Activated T-helper 1 cell treated with anti-CD3 and anti-CD28 coated beads, Interleukin-2, amount 50 U/mL, for 16 hours (primary cell): ENCODE results near the gene ZNF618.

Experiments
- DNase-seq, 2 donors: peaks; one replicate each; pipeline ENCODE4 v3.0.0-alpha.2; 2020; ENCODE audit warnings: low read depth in 1 of 2, low spot score in 1 of 2

Gene ZNF618

DNA sequence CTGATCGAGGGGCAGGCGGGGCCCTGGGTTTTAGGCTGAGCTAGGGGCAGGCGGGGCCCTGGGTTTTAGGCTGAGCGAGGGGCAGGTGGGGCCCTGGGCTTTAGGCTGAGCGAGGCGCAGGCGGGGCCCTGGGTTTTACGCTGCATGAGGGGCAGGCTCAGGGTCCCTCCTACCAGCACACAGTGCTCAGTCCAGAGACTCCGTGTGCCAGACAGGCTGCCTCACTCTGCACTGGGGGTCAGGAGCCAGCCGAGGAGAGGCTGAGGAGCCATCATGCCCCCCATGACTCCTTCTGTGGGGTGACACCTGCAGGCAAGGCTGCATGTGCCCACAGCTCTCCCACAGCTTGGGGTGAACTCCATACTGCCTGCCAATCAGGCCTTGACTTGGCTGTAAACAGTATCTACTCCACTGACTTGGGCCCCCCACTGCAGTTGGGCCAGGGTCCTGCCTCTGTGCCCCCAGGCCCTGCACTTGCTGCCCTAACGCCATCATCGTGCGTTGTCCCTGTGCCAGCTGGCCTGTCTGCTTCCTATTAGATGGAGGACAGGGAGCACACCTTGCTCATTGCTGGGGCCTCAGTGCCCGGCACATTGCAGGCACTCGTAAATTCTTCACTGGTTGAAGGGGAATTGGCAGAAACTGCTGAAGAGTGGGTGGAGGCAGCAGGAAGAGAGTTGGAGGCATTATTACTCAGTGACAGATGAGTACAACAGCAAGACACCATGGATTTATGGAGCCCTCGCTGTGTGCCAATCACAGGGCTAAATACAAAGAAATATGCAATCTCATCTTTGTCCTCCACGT, 123.3 kb downstream of the ZNF618 start:
- DNase-seq: no peak

DNA sequence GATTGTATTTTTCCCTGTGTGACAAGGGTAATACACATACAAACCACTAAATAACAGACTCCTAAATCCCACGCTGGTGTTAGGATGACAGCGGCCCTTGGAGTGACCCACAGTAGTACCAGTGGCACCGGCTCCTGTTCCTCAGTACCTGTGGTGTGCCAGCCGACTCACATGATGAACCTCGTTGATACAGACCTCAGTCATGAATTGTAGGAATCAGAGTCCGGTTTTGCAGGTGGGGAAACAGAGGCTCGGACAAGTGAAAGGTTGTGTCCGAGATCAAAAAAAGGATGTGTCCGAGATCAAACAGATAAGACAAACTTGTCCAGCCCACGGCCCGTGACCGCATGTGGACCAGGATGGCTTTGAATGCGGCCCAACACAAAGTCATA, 124.0 kb downstream of the ZNF618 start:
- no peak for DNase-seq

DNA sequence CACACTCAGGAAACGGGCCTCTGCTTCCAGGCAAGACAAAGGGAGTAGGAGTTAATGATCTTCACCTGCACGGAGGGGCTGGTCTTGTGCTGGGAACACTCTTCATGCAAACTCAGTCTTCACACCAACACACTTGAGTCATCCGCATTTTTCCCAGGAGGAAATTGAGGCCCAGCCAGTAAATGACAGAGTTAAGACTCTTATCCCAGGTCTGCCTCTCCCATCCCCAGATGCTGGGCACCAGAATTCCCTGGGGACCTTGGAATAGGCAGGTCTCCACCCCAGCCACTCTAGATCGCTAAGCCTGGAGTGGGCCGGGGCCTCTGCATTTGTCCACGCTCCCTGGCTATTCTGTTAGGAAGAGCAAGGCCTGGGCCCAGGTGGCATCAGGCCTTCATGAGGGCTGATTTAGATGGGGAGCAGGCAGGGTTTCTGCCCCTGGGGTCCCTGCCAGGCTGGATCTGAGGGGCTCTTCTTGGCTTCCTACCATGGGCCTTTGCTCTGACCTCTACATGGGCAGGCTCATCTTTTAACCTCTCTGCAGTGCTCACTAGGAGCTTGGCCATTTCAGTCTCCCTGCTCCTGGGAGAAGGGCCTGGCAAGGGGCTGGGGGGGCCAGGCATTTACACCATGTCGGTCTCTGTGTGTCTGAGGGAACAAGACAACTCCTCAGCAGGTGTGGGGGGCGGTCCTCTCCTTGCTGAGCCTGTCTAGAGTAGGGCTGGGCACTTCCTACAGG, 124.7 kb downstream of the ZNF618 start:
- no peak for DNase-seq

DNA sequence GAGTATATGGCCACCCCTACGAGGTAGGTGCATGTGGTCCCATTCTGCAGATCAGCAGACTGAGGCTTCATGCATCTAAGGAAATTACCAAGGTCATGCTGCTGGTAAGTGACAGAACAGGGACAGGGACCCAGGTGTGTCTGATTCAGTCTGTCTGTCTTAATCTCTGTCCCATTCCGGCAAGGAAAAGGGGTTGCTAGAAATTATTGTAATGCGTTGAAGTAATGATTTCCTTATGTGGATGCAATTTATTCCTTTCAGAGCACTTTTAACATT, 125.2 kb downstream of the ZNF618 start:
- no peak for DNase-seq

DNA sequence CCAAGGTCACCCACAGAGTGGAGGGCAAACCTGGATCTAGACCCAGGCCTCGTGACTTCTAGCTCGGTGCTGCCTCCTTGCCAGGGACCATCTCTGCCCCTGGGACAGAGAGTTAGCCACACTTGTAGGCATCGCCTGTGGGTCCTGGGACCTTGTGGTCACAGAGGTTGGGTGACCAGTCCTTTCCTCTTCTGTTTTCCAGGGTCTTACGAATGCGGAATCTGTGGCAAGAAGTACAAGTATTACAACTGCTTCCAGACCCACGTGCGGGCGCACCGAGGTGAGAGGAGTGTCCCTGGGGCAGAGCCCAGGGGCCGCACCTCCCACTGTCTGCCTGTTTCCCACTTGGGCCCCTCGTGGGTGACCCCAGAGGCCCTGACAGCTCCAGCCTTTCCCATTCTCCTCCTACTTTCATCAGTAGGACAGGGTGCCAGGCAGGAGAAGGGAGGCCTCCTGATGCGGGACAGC, 125.7 kb downstream of the ZNF618 start:
- DNase-seq: no peak

DNA sequence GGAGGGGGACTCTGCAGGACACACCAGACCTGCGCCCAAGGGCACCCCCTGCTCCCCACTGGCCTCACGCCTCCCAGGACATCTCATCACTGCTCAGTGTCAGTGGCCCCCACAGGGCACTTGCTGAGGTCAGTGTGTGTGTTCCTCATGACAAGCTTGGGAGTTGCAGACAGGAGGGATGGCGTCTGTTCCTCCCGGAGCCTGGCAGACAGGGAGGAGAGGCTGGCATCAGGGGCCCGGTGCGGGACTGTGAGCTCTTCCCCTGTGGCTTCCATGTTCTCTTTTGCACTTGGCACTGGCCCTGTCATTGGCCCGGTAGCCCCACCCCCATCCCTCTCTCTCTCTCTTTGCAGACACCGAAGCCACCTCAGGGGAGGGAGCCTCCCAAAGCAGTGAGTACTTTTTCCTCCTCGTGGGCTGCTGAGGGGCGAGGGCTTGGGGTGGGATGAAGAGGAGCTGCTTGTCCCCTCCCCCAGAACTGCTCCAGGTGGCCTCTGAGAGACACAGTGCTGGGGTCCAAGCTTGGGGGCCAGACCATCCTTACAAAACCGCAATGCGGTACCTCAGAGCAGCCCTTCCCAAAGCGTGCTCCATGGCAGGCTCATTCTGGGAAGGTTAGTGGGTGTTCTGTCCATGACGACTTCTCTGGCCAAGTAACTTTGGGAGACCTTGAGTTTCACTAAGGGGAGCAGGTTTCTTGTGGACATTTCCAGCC, 126.3 kb downstream of the ZNF618 start:
- no peak for DNase-seq

DNA sequence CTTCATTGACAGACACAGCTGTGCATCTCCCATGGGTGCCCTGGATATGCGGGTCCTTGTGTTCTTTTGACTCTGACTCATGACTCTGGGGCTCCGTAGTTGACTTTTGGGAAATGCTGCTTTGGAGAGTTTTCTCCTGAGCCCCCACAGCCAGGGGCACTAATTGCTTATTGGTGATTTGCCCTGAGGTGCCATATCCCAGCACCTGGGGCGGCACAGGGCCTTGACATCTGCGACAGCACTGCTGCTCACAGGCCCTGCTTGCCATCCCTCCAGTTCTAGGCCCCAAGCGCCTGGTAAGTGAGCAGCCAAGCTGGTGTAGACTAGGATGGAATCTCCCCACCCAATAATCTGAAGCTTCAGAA, 126.9 kb downstream of the ZNF618 start:
- no peak for DNase-seq

DNA sequence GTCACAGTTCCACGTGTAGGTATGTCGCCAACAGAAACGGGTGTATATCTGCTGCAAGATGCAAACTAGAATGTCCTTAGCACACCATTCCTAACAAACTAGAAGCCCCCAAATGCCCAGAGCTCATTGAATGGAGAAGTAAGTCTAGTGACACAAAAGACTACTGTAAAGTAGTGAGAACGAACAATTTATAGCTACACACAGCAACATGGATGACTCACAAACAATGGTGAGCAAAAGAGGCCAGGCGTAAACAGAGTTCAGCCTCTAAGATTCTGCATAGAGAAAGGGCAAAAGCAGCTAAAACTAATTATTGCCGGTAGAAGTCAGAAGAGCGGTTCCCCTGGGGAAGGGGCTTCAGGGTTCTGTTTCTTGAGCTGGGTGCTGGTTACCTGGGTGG, 127.2 kb downstream of the ZNF618 start:
- no peak for DNase-seq

DNA sequence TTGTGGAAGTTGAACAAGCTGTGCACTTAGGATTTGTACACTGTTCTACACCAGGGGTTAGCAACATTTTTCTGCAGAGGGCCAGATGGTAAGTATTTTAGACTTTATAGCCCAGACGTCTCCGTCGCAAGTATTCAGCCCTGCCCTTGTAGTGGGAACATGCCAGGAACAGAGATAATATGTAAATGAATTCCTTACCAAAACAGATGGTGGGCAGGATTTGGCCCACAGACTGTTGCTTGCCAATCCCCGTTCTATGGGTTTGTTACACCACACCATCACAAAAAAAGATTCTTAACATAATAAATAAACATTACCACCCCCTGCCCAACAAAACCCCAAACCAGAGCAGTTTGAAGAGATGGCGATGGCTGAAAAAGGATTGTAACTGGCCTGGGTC, 127.6 kb downstream of the ZNF618 start:
- DNase-seq: no peak

DNA sequence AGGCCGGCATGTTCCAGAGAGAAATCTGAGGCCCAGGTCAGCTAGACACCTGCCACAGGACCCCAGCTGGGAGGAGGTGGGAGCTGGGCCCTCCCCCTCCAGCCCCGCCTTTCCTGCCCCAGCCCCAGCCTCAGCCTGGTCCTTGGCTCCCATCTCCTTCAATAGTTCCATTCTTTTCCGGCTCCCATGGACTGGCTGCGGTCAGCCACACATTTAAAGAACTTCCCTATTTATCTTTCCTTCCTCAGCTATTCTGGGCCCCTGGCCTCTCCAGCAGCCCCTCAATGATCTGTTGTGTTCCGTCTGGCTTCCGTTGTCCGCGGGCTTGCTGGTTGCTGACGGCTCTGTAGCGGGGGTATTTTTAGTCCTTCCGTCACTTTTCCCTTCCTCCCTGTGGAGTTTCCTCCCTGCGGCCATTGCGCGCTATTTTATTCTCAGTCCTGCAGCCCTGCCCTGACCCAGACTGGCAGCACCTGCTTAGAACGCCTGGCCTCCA, 128.2 kb downstream of the ZNF618 start:
- no peak for DNase-seq

DNA sequence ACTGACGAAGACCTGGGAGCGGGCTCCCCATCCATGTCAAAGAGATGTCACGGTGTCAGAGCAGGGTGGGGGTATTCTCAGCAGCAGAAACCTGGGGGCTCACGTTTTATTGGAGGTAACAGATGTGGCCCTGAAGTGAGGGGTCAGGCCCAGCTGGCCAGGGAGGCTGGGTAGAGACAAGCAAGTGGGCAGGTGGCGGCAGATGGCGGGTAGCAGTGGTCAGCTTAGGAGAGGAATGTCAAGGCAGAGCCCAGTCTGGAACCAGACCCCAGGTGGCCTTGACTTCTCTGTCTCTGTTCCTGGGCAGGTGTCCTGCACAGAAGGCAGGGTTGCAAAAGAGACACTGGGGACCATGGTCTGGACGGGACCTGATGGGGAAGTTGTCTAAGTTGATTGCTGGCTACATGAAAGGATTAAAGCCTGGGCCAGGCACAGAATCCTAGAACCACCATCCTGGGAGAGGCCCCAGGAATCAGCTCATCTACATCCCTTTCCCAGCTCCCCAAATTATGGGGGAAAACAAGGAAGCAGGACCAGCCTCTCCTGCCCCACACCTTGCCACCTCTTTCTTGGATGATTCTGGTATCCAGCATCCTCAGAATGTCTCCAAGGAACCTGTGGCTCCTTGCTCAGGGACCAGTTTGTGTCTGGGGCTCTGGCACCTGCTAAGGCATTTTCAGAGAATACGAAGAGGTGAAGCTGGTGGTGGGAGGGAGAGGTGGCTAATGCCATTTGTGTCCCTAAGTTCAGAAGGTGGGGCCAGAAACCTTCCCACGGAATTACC, 129.5 kb downstream of the ZNF618 start:
- no peak for DNase-seq

DNA sequence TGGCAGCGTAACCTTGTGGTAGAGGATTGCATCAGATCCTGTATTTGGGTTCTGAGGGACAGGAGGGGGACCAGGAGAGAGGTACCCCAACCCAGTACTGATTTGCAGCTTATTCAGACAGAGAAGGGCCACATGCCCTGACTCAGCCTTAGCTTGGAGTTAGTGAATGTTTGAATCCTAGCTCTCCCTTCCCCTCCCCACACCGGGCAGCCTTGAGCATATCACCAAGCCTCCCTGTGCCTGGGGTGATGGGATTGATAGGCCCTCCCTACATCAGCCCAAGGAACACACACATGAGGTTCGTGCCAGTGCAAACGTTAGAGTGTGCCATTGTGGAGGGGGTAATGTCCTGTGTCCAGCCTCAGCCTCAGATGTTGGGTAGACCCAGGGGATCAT, 130.0 kb downstream of the ZNF618 start:
- DNase-seq: no peak

DNA sequence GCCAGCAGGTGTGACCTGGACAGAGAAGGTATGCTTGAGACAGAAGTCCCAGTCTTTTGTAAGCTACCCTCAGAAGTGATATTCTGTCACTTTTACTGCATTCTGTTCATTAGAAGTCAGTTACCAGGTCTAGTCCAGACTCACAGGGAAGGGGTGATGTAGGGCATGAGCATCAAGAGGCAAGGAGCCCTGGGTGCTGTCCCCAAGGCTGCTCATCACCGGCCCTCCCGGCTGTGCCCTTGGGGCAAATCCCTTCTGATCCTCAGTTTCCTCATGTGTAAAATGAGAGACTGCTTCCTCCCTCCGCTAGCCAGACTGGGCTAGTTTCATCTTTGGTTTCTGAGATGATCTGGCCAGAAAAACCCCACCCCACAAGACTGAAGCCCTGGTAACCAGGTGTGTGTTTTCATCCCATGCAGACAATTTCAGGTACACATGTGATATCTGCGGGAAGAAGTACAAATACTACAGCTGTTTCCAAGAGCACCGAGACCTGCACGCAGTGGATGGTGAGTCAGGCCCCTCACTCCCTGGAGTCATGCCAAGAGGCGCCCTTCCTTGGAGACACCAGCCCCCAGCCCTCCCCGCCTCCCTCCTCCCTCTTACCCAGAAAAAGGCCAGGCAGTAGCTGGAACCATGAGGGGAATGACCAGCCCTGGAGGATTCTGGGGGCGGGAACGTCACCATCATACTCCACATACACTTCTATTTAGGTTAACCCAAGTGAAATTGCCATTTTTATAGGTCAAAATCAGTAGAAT, 131.0 kb downstream of the ZNF618 start:
- no peak for DNase-seq

DNA sequence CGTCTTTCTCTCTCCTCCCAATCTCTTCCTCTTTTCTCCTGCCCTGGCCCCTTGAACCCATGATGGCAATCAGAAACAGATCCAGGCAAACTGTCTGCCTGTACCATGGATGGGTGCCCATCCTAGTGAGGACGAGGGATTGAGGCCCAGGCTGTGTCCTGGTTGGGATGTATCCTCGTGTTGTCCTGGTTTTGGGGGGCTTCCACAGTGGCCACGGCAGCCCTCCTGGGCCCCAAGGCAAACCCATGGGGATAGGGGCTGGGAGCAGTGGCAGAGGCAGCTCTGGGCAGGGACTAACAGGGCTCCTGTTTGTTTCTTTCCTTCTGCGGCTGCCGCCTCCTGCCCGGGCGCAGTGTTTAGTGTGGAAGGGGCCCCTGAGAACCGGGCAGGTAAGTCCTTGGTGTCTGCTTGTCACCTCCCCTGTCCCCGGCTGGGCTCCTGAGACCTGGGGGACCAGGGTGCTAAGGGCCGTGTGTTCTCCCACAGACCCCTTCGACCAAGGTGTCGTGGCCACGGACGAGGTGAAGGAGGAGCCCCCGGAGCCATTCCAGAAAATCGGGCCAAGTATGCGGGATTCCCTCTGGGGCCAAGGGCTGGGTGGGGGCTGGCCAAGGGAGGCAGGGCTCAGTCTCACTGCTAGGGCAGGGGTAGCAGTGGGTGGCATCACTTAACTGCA, 132.0 kb downstream of the ZNF618 start:
- no peak for DNase-seq

DNA sequence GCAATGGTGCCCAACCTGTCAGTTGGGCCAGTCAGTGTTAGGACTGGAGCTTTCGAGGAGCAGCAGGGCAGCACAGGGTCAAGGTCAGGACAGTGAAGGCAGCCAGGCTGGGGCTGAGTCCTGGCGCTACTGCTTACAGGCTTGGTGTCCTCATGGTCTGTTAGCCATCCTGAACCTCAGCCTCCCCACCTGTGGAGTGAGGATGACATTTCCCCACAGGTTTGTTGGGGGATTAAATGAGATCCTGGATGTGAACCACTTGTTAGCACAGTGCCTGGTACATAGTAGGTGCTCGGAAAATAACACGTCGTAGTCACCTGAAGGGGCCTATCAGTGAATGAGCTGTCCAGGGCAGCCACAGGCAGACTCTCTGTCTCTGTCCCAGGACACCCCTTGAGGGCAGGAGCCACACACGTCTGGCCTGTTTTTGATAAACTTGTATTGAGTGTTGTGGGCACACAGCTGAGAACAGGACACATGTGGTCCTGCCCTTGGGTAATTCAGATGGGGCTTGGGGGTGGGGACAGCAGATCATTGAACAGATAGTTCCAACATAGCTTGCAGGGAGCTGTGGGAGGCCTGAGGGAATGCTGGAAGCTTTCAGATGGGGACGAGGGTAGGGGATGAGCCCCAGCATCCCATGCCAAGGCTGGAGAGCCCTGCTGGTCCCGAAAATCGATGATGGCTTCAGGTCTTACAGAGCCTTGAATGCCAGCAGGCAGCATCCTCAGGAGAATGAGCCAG, 132.7 kb downstream of the ZNF618 start:
- no peak for DNase-seq

DNA sequence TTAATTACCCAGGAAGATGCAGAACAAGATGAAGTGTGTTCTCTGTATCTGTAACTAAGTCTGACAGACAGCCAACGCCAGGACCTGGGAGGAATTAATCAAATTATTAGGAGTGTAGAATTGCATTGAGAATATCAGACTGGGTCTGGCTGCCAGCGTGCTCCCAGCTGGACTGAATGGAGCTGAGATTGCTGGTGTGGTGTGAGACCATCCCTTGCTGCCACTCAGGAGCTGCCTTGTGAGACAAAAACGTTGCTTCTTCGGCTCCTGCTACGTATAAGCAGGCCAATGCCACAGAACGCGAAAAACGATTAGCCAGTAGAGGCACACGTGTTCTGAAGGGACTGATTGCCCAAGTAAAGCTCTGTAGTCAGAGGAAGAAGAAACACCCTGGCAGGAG, 135.2 kb downstream of the ZNF618 start:
- no peak for DNase-seq

DNA sequence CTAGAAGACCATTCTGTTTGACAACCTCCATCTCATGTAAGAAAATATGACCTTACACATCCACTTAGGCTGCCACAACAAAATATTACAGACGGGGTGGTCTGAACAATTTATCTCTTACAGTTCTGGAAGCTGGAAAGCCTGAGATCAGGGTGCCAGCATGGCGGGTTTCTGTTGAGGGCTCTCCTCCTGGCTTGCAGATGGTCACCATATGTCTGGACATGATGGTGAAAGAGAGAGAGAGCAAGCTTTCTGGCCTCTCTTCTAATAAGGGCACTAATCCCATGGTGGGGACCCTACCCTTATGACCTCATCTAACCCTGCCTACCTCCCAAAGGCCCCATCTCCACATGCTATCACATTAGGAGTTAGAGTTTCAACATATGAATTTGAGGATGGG, 136.0 kb downstream of the ZNF618 start:
- DNase-seq: no peak

DNA sequence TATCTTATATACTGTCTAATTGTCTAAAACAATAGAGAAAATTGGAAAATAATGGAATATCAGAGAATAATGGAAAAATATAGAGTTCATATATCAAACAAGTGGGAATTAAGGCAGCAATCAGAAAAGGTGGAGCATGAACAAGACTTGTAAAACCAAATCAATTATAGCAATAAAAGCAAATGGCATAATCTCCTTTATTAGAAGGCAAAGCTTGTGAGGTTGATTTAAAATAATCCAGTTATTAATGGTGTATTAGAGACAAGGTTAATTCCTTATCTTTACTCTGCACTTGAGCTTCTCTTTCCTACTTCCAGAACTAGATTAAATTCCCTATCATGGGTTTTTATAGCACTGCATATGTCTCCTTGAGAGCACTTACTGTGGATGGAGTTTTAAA, 137.9 kb downstream of the ZNF618 start:
- no peak for DNase-seq

DNA sequence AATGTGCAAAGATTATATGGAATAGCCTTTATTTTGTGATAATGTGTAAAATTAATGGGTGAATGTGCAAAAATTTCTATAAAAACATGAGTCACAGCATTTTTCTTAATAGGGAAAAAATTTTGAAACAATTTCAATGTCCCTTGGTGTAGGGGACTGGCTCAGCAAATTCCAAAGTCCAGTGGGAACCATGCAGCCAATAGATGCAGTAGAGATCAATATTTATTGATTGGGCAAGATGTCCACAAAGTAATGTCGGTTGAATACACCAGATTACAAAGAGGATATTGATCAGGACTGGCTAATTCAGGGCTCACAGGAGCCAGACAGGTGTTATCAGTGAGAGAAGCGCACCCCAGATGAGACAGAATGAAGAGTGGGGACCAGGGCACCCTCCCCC, 139.5 kb downstream of the ZNF618 start:
- no peak for DNase-seq
